Measurements from ENCODE around the gene KIAA1210.

Gene KIAA1210

DNA sequence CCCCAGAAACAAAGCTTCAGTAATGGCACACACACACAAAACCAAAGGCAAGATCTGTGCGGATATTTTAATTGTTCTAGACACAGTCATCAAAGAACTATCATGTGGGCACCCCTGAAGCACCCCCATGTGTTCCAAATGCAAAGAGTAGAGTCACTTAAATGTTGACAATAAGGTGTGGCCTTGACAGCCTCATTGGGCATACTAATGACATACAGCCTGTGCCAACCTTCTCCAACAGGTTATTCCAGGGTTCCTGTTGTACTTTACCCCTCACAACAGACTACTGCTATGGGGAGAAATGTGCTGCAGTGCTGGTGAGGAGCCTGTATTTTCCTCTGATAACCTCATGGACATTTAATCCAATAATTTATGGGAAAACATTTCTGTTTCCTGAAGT, 84.6 kb downstream of the KIAA1210 start:
- H2BK120ac ChIP-seq (ENCODE audit: low read depth, low read length) = no peak overlapping the region
- H3K9me3 ChIP-seq (ENCODE audit: control insufficient read depth, low read length) = no peaks in the 10 kb centered on the region
- H3K27ac ChIP-seq (ENCODE audit: low read length, poor library complexity, severe bottlenecking) = no peak overlapping the region
- H3K36me3 ChIP-seq (ENCODE audit: control insufficient read depth in 1 of 2, insufficient read depth in 2 of 2, low read depth in 1 of 2, low read length in 2 of 2) = no peaks in the 10 kb centered on the region
- no peak overlapping the region for H4K91ac ChIP-seq (ENCODE audit: low read length)
- H2AFZ ChIP-seq (ENCODE audit: low read depth, low read length) = no peak overlapping the region
- no peak overlapping the region for H3K14ac ChIP-seq (ENCODE audit: low read length in 2 of 2)
- no peaks in the 10 kb centered on the region for H3K79me1 ChIP-seq (replicated peaks; ENCODE audit: low read length, poor library complexity, severe bottlenecking)
- 100% methylated on average over 1 of the region's 1 CpG for WGBS
- no peak for DNase-seq
- H2BK12ac ChIP-seq (ENCODE audit: low read length in 2 of 2) = no peak overlapping the region
- no peak overlapping the region for H2BK15ac ChIP-seq (ENCODE audit: low read depth, poor library complexity, severe bottlenecking)
- H3K27me3 ChIP-seq (ENCODE audit: control insufficient read depth in 1 of 2, insufficient read depth in 1 of 2, low read length in 2 of 2) = no peaks in the 10 kb centered on the region
- no peak overlapping the region for H3K4me2 ChIP-seq (ENCODE audit: low read length, poor library complexity, severe bottlenecking)
- H3K4ac ChIP-seq (ENCODE audit: low read depth in 1 of 2, low read length in 2 of 2) = no peak overlapping the region
- no peak overlapping the region for H2AK5ac ChIP-seq (ENCODE audit: low read length, severe bottlenecking)
- no peak overlapping the region for H2BK5ac ChIP-seq (ENCODE audit: low read depth, low read length, poor library complexity, severe bottlenecking)
- H3K23ac ChIP-seq (ENCODE audit: low read length in 2 of 2) = no peak overlapping the region
- H3K4me3 ChIP-seq (ENCODE audit: insufficient read depth in 1 of 2, low read depth in 1 of 2, low read length in 2 of 2) = no peak overlapping the region
- peak overlapping the region in 1 of 2 experiments; percentile 34 for H3K18ac ChIP-seq (ENCODE audit: low read depth in 1 of 2, low read length in 2 of 2)
- H4K8ac ChIP-seq (ENCODE audit: low read length) = no peak overlapping the region
- no peak overlapping the region for H3K9ac ChIP-seq (ENCODE audit: low read length)
- H3K4me1 ChIP-seq (ENCODE audit: control insufficient read depth, insufficient read depth, low read depth, low read length) = peaks cover 2% of the 10 kb centered on the region

DNA sequence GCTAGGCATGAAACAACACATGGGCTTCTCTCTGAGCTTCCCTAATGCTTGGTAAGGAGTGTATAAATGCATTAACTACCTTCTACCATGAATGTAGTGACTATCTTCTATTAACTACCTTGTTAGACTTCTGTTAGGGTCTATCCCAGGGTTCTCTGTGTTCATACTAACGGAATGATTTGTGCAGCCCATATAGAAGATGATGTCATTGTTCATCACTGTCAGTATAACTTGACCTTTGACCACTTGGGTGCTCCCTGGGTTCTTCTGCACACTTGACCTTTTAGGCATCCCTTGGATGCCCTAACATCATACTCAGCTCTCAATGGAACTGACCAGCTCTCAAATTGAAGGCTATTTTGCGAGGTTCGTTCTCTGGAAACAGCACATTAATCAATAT, 85.6 kb downstream of the KIAA1210 start:
- no peak overlapping the region for H3K9ac ChIP-seq (ENCODE audit: low read length)
- WGBS = 80% methylated on average over 3 of the region's 3 CpGs
- no peak overlapping the region for H2BK120ac ChIP-seq (ENCODE audit: low read depth, low read length)
- no peaks in the 10 kb centered on the region for H3K79me1 ChIP-seq (replicated peaks; ENCODE audit: low read length, poor library complexity, severe bottlenecking)
- H2AFZ ChIP-seq (ENCODE audit: low read depth, low read length) = no peak overlapping the region
- no peak overlapping the region for H4K91ac ChIP-seq (ENCODE audit: low read length)
- no peak overlapping the region for H2BK5ac ChIP-seq (ENCODE audit: low read depth, low read length, poor library complexity, severe bottlenecking)
- no peak overlapping the region for H3K4me2 ChIP-seq (ENCODE audit: low read length, poor library complexity, severe bottlenecking)
- H3K4ac ChIP-seq (ENCODE audit: low read depth in 1 of 2, low read length in 2 of 2) = no peak overlapping the region
- H3K36me3 ChIP-seq (ENCODE audit: control insufficient read depth in 1 of 2, insufficient read depth in 2 of 2, low read depth in 1 of 2, low read length in 2 of 2) = no peaks in the 10 kb centered on the region
- H3K27ac ChIP-seq (ENCODE audit: low read length, poor library complexity, severe bottlenecking) = no peak overlapping the region
- H3K27me3 ChIP-seq (ENCODE audit: control insufficient read depth in 1 of 2, insufficient read depth in 1 of 2, low read length in 2 of 2) = no peaks in the 10 kb centered on the region
- no peaks in the 10 kb centered on the region for H3K9me3 ChIP-seq (ENCODE audit: control insufficient read depth, low read length)
- H4K8ac ChIP-seq (ENCODE audit: low read length) = no peak overlapping the region
- H3K18ac ChIP-seq (ENCODE audit: low read depth in 1 of 2, low read length in 2 of 2) = no peak overlapping the region
- H3K14ac ChIP-seq (ENCODE audit: low read length in 2 of 2) = no peak overlapping the region
- H2AK5ac ChIP-seq (ENCODE audit: low read length, severe bottlenecking) = no peak overlapping the region
- H2BK15ac ChIP-seq (ENCODE audit: low read depth, poor library complexity, severe bottlenecking) = no peak overlapping the region
- no peak overlapping the region for H3K23ac ChIP-seq (ENCODE audit: low read length in 2 of 2)
- H3K4me3 ChIP-seq (ENCODE audit: insufficient read depth in 1 of 2, low read depth in 1 of 2, low read length in 2 of 2) = no peak overlapping the region
- H3K4me1 ChIP-seq (ENCODE audit: control insufficient read depth, insufficient read depth, low read depth, low read length) = peaks cover 2% of the 10 kb centered on the region
- DNase-seq = no peak
- no peak overlapping the region for H2BK12ac ChIP-seq (ENCODE audit: low read length in 2 of 2)

DNA sequence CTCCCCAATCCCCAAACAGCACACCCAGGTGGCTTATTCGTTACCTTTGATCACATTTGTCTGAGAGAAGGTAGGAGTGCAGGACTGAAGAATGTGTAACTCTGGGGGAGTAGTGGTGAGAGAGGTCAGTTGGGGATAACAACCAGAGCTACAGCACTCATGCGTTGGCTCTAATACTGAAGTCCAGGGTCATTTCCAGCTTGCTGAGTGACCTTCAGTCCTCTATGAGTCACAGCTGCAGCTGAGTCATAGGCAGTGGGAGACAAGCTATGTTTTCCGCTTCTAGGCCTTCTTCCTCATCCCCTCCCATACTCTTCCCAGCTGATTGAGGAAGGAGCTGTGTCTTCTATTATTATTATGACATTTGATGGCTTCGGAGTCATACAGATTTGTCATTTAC, 86.4 kb downstream of the KIAA1210 start:
- WGBS = 20% methylated on average over 1 of the region's 4 CpGs
- H3K27me3 ChIP-seq (ENCODE audit: control insufficient read depth in 1 of 2, insufficient read depth in 1 of 2, low read length in 2 of 2) = no peaks in the 10 kb centered on the region

DNA sequence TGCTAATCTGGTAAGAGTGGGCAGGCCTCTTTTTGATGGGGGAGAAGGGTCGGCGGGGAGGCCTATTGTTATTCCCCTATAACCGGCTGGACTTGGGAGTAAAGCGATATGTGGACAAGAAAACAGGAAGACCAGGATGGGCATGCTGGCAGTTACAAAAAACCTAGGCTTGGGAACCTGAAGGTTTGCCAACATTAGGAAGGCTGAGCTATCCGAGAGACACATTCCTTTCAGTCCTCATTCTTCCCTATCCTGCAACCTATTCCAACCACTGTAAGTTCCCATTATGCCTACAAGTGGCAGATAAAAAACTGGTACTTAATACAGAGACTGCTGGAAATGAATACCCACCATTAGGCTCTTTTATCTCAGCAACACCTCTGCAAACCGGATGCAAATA, 87.2 kb downstream of the KIAA1210 start:
- H4K91ac ChIP-seq (ENCODE audit: low read length) = no peak overlapping the region
- H3K36me3 ChIP-seq (ENCODE audit: control insufficient read depth in 1 of 2, insufficient read depth in 2 of 2, low read depth in 1 of 2, low read length in 2 of 2) = no peaks in the 10 kb centered on the region
- H3K4me2 ChIP-seq (ENCODE audit: low read length, poor library complexity, severe bottlenecking) = no peak overlapping the region
- no peak overlapping the region for H4K8ac ChIP-seq (ENCODE audit: low read length)
- no peak overlapping the region for H3K14ac ChIP-seq (ENCODE audit: low read length in 2 of 2)
- no peak for DNase-seq
- no peak overlapping the region for H2BK12ac ChIP-seq (ENCODE audit: low read length in 2 of 2)
- 85% methylated on average over 5 of the region's 6 CpGs for WGBS
- no peaks in the 10 kb centered on the region for H3K9me3 ChIP-seq (ENCODE audit: control insufficient read depth, low read length)
- peak overlapping the region in 1 of 2 experiments; percentile 3 for H3K4me3 ChIP-seq (ENCODE audit: insufficient read depth in 1 of 2, low read depth in 1 of 2, low read length in 2 of 2)
- no peak overlapping the region for H3K4ac ChIP-seq (ENCODE audit: low read depth in 1 of 2, low read length in 2 of 2)
- no peak overlapping the region for H2AK5ac ChIP-seq (ENCODE audit: low read length, severe bottlenecking)
- H2BK15ac ChIP-seq (ENCODE audit: low read depth, poor library complexity, severe bottlenecking) = no peak overlapping the region
- H3K79me1 ChIP-seq (replicated peaks; ENCODE audit: low read length, poor library complexity, severe bottlenecking) = no peaks in the 10 kb centered on the region
- no peak overlapping the region for H3K27ac ChIP-seq (ENCODE audit: low read length, poor library complexity, severe bottlenecking)
- H3K27me3 ChIP-seq (ENCODE audit: control insufficient read depth in 1 of 2, insufficient read depth in 1 of 2, low read length in 2 of 2) = no peaks in the 10 kb centered on the region
- peaks cover 2% of the 10 kb centered on the region for H3K4me1 ChIP-seq (ENCODE audit: control insufficient read depth, insufficient read depth, low read depth, low read length)
- H2BK120ac ChIP-seq (ENCODE audit: low read depth, low read length) = no peak overlapping the region
- H3K18ac ChIP-seq (ENCODE audit: low read depth in 1 of 2, low read length in 2 of 2) = no peak overlapping the region
- H3K23ac ChIP-seq (ENCODE audit: low read length in 2 of 2) = no peak overlapping the region
- H2AFZ ChIP-seq (ENCODE audit: low read depth, low read length) = no peak overlapping the region
- no peak overlapping the region for H2BK5ac ChIP-seq (ENCODE audit: low read depth, low read length, poor library complexity, severe bottlenecking)
- H3K9ac ChIP-seq (ENCODE audit: low read length) = no peak overlapping the region

More for the DNA sequence above, 86.4 kb downstream of the KIAA1210 start:
- Histone ChIP-seq H3K18ac (ENCODE audit: low read depth in 1 of 2, low read length in 2 of 2) (peak overlapping the region in 1 of 2 experiments; percentile 34), H3K79me1 (replicated peaks; ENCODE audit: low read length, poor library complexity, severe bottlenecking) (no peaks in the 10 kb centered on the region), H2BK120ac (ENCODE audit: low read depth, low read length) (no peak overlapping the region), H3K4me2 (ENCODE audit: low read length, poor library complexity, severe bottlenecking) (no peak overlapping the region), H2BK15ac (ENCODE audit: low read depth, poor library complexity, severe bottlenecking) (no peak overlapping the region), H3K9me3 (ENCODE audit: control insufficient read depth, low read length) (no peaks in the 10 kb centered on the region), H2AK5ac (ENCODE audit: low read length, severe bottlenecking) (no peak overlapping the region), H3K14ac (ENCODE audit: low read length in 2 of 2) (no peak overlapping the region), H2BK5ac (ENCODE audit: low read depth, low read length, poor library complexity, severe bottlenecking) (no peak overlapping the region), H4K8ac (ENCODE audit: low read length) (no peak overlapping the region), H3K4ac (ENCODE audit: low read depth in 1 of 2, low read length in 2 of 2) (no peak overlapping the region), H3K23ac (ENCODE audit: low read length in 2 of 2) (no peak overlapping the region), H3K27ac (ENCODE audit: low read length, poor library complexity, severe bottlenecking) (no peak overlapping the region), H2AFZ (ENCODE audit: low read depth, low read length) (no peak overlapping the region), H3K4me1 (ENCODE audit: control insufficient read depth, insufficient read depth, low read depth, low read length) (peaks cover 2% of the 10 kb centered on the region), H3K4me3 (ENCODE audit: insufficient read depth in 1 of 2, low read depth in 1 of 2, low read length in 2 of 2) (peak overlapping the region in 1 of 2 experiments; percentile 3), H2BK12ac (ENCODE audit: low read length in 2 of 2) (no peak overlapping the region), H3K9ac (ENCODE audit: low read length) (peak overlapping the region; percentile 17), H4K91ac (ENCODE audit: low read length) (no peak overlapping the region), H3K36me3 (ENCODE audit: control insufficient read depth in 1 of 2, insufficient read depth in 2 of 2, low read depth in 1 of 2, low read length in 2 of 2) (no peaks in the 10 kb centered on the region)
- peak; percentile 89 for DNase-seq
